Erythroblast (primary cell): ENCODE data around the gene ZSCAN1.

Experiments used
- GATA1 ChIP-seq: IDR thresholded peaks from 2 replicates; pipeline ENCODE4 v1.6.1; 2011; ENCODE audit warnings: low read depth, mild to moderate bottlenecking, control low read depth, low read length, moderate library complexity
- POLR2A ChIP-seq: IDR thresholded peaks from 2 replicates; pipeline ENCODE4 v1.6.1; 2011; ENCODE audit warnings: mild to moderate bottlenecking, low read length

- TF ChIP-seq POLR2A (no peak), GATA1 (no peak)
Observed at GRCh38 chr19:58093071-58093470, 59.2 kb downstream of the ZSCAN1 start.
